Measurements from ENCODE around the gene FAM114A1. TPM values are rescaled to one million over a fixed set of nuclear protein-coding genes. Genes with fewer than 3 reads are reported as not detected.

Gene FAM114A1
- total and polyA plus RNA-seq, 2 of the 8 experiments (the other 6 are each of a cell fraction or from before 2014, with no cell fraction given): 9.5 to 12.0 TPM

DNA sequence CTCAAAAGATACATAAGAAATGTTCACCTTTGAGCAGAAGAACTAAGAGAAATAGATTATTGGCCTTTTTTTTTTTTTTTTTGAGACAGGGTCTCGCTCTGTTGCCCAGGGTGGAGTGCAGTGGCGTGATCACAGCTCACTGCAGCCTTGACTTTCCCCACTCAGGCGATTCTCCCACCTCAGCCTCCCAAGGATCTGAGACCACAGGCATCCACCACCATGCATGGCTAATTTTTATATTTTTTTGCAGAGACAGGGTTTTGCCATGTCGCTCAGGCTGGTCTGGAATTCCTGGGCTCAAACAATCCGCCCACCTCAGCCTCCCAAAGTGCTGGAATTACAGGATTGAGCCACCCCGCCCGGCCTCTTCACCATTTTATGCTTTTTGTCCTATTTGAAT is 8.1 kb upstream of the FAM114A1 start:
- no peak overlapping the region for H2BK15ac ChIP-seq (ENCODE audit: low read length)
- no peak overlapping the region for H4K8ac ChIP-seq (ENCODE audit: extremely low read depth, insufficient read depth, low read length)
- CTCF ChIA-PET (ENCODE audit: partially characterized antibody): interaction anchor here (1.0 to 5.1 kb wide), 10 partner anchors 10 to 276 kb away, joined by 4 to 66 read pairs (median 14); partner anchors contain the start of gene TLR10
- H4K20me1 ChIP-seq (replicated peaks in 1 of 2; ENCODE audit: control insufficient read depth in 1 of 2, insufficient read depth in 2 of 2, low read length in 2 of 2): no peaks in the 10 kb centered on the region
- H3K23ac ChIP-seq (ENCODE audit: insufficient read length): no peak overlapping the region
- no peak overlapping the region for H2BK120ac ChIP-seq (replicated peaks; ENCODE audit: low read depth, low read length)
- POLR2A ChIA-PET (ENCODE audit: partially characterized antibody): no interaction called here
- no peak overlapping the region for H4K91ac ChIP-seq (replicated peaks; ENCODE audit: insufficient read length, low read length)
- H2BK12ac ChIP-seq (ENCODE audit: low read depth, low read length): no peak overlapping the region
- H3K79me2 ChIP-seq (ENCODE audit: control insufficient read depth in 1 of 2, insufficient read depth in 2 of 2, low read length in 2 of 2): no peaks in the 10 kb centered on the region
- no peak overlapping the region for H4K5ac ChIP-seq (ENCODE audit: insufficient read length, low read depth, low read length)
- 96% methylated on average over 7 of the region's 7 CpGs; no CpG with 5 or more reads in 1 of the 2 experiments for WGBS, 2 experiments (ENCODE audit: extremely low coverage in 1 of 2, insufficient coverage in 1 of 2, insufficient read length in 1 of 2, insufficient replicate concordance in 2 of 2, low coverage in 1 of 2, low lambda C conversion rate in 2 of 2, missing lambda C conversion rate in 1 of 2)
- no peak overlapping the region for H3K4ac ChIP-seq (replicated peaks; ENCODE audit: insufficient read length, low read depth, low read length)
- no peak overlapping the region for H2AFZ ChIP-seq (ENCODE audit: low read length)
- no peaks in the 10 kb centered on the region for H3K23me2 ChIP-seq (ENCODE audit: low read depth, low read length)
- no peak overlapping the region for H2AK5ac ChIP-seq (ENCODE audit: low read depth, low read length)
- H3K4me3 ChIP-seq (ENCODE audit: extremely low read depth in 1 of 4, insufficient read depth in 2 of 4, low read depth in 3 of 4, low read length in 4 of 4): no peak overlapping the region
- no peak for TF ChIP-seq MAFK (IDR thresholded peaks at IDR 0.05; ENCODE audit: low read depth, low read length)
- TF ChIP-seq SUZ12 (IDR thresholded peaks at IDR 0.05; ENCODE audit: low read length): no peak
- no peak for TF ChIP-seq RBBP5 (IDR thresholded peaks at IDR 0.05; ENCODE audit: borderline replicate concordance, low read depth, low read length)
- no peak for TF ChIP-seq YY1 (IDR thresholded peaks at IDR 0.05; ENCODE audit: low read depth, low read length)
- TF ChIP-seq BCL11A (IDR thresholded peaks at IDR 0.05; ENCODE audit: low read depth in 2 of 2, low read length in 2 of 2): no peak
- no peak for TF ChIP-seq SP1 (IDR thresholded peaks at IDR 0.05; ENCODE audit: low read depth, low read length)
- TF ChIP-seq, protein P1, sequence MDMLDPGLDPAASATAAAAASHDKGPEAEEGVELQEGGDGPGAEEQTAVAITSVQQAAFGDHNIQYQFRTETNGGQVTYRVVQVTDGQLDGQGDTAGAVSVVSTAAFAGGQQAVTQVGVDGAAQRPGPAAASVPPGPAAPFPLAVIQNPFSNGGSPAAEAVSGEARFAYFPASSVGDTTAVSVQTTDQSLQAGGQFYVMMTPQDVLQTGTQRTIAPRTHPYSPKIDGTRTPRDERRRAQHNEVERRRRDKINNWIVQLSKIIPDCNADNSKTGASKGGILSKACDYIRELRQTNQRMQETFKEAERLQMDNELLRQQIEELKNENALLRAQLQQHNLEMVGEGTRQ (IDR thresholded peaks at IDR 0.05; ENCODE audit: low read length): no peak
- no peak for TF ChIP-seq TAF7 (optimal IDR thresholded peaks at IDR 0.05; ENCODE audit: borderline replicate concordance, low read depth, low read length)
- no peak for TF ChIP-seq SIX5 (IDR thresholded peaks at IDR 0.05; ENCODE audit: low read depth, low read length)
- no peak for TF ChIP-seq RNF2 (IDR thresholded peaks at IDR 0.05; ENCODE audit: borderline replicate concordance, low read depth, low read length, missing control alignments, poor library complexity, severe bottlenecking)
- TF ChIP-seq GTF2F1 (IDR thresholded peaks at IDR 0.05; ENCODE audit: borderline replicate concordance, low read depth, low read length): no peak
- no peak for TF ChIP-seq EZH2 (IDR thresholded peaks at IDR 0.05; ENCODE audit: low read depth, low read length, severe bottlenecking)
- no peak for TF ChIP-seq JUN (IDR thresholded peaks at IDR 0.05; ENCODE audit: low read depth, low read length)
- DNase-seq (ENCODE audit: low read depth in 1 of 2, low spot score in 2 of 2) (no peak), FAIRE-seq (no peak)
- no peak overlapping the region for H3K4me2 ChIP-seq (ENCODE audit: insufficient read depth in 1 of 2, low read depth in 2 of 2, low read length in 2 of 2)
- no peak overlapping the region for H3K9ac ChIP-seq (replicated peaks in 1 of 4; ENCODE audit: extremely low read depth in 1 of 4, low read depth in 3 of 4, low read length in 3 of 4)
- no peak overlapping the region for H3K27ac ChIP-seq (ENCODE audit: low read depth, low read length)
- H3K9me3 ChIP-seq (ENCODE audit: insufficient read depth in 2 of 2, low read depth in 1 of 2, low read length in 1 of 2): no peaks in the 10 kb centered on the region
- no peak overlapping the region for H2BK5ac ChIP-seq (ENCODE audit: low read depth, low read length)
- no peak overlapping the region for H3K56ac ChIP-seq (replicated peaks; ENCODE audit: insufficient read length, low read depth, low read length)
- H3K36me3 ChIP-seq (ENCODE audit: control insufficient read depth in 2 of 4, insufficient read depth in 4 of 4, low read length in 3 of 4): no peaks in the 10 kb centered on the region
- no peaks in the 10 kb centered on the region for H3K79me1 ChIP-seq (ENCODE audit: low read depth, low read length)
- H3K18ac ChIP-seq (ENCODE audit: extremely low read depth, low read length): no peak overlapping the region
- no peak overlapping the region for H2BK20ac ChIP-seq (ENCODE audit: low read length)
- peaks cover 0 to 3% (median 1%) of the 10 kb centered on the region in 4 experiments; a peak in 1 of 7 replicates for H3K4me1 ChIP-seq (replicated peaks in 1 of 4; ENCODE audit: control insufficient read depth in 3 of 4, insufficient read depth in 4 of 4, low read length in 3 of 4)
- no peaks in the 10 kb centered on the region for H3K27me3 ChIP-seq (replicated peaks in 1 of 4; ENCODE audit: control insufficient read depth in 3 of 4, extremely low read depth in 1 of 4, insufficient read depth in 3 of 4, low read length in 3 of 4)
- H3K14ac ChIP-seq (ENCODE audit: insufficient read length): no peak overlapping the region

Measured in H1 (cell line).